Testis (tissue), 3 donors: ENCODE measurements around the gene SMAD3. TPM values are rescaled to one million over a fixed set of nuclear protein-coding genes. Genes with fewer than 3 reads are reported as not detected.

Experiments
- DNase-seq: peaks from one replicate; pipeline ENCODE4 v3.0.0-alpha.2; 2019
- H3K27ac ChIP-seq, 2 donors: fragments of 200-600 bp; sonication (generic); one replicate each; pipeline ENCODE4 v1.5.1; 2019
- H3K27me3 ChIP-seq: fragments of 200-600 bp; sonication (generic); one replicate; pipeline ENCODE4 v1.5.1; 2019
- H3K36me3 ChIP-seq: fragments of 200-600 bp; sonication (generic); one replicate; pipeline ENCODE4 v1.5.1; 2017; ENCODE audit warnings: low read depth; ENCODE audit errors: missing control alignments
- H3K4me1 ChIP-seq: fragments of 200-600 bp; sonication (generic); one replicate; pipeline ENCODE4 v1.5.1; 2019
- H3K4me3 ChIP-seq, 2 donors: fragments of 200-600 bp; sonication (generic); one replicate each; pipeline ENCODE4 v1.5.1; 2017 to 2019
- H3K9me3 ChIP-seq: fragments of 200-600 bp; sonication (generic); one replicate; pipeline ENCODE4 v1.5.1; 2017
- POLR2A ChIP-seq: fragments of 450-650 bp; IDR thresholded peaks from one replicate; pipeline ENCODE4 v1.6.1; 2017; ENCODE audit warnings: antibody characterized with exemption, mild to moderate bottlenecking, moderate library complexity
- WGBS, 2 donors: methylation state at CpG; one replicate each; pipeline ENCODE4 v1.1.5; 2018; 5-methylcytosine and 5-hydroxymethylcytosine counted together
- intact Hi-C: fragments of 100-400 bp; cut with DNase I; formaldehyde crosslinking; loops from one replicate; pipeline ENCODE4 v1.15.1; 2023; ENCODE audit warnings: low total_unique reads
- polyA plus RNA-seq: library from polyadenylated mRNA; stranded (reverse); fragments of 350-450 nt; fragmentation: Illumina TruSeq; extraction: RNeasy Lipid Tissue Mini Kit (QIAGEN cat#74804); gene quantifications from one replicate; pipeline ENCODE4 v1.2.3, GENCODE V29; 2014; ENCODE audit warnings: low read depth, low replicate concordance; ENCODE audit not compliant: insufficient read depth
- total RNA-seq, 2 donors: library from RNA; depleted of rRNA; stranded (reverse); fragments of >200 nt; gene quantifications; one replicate each; pipeline ENCODE4 v1.2.3, GENCODE V29; 2016
- TF ChIP-seq, protein P1 (sequence below), 3 experiments: fragments of 450-650 bp in 2 of 3; fragments of 200-600 bp in 1 of 3; sonication (generic) in 1 of 3; IDR thresholded peaks; one replicate each; pipeline ENCODE4 v1.5.1; 2016 to 2019; ENCODE audit warnings: antibody characterized with exemption in 3 of 3, mild to moderate bottlenecking in 2 of 3, moderate library complexity in 1 of 3

The SMAD3 gene
- total and polyA plus RNA-seq, 3 donors from 2014 or later, result 11.4 to 31.6 (median 18.7) TPM

DNA sequence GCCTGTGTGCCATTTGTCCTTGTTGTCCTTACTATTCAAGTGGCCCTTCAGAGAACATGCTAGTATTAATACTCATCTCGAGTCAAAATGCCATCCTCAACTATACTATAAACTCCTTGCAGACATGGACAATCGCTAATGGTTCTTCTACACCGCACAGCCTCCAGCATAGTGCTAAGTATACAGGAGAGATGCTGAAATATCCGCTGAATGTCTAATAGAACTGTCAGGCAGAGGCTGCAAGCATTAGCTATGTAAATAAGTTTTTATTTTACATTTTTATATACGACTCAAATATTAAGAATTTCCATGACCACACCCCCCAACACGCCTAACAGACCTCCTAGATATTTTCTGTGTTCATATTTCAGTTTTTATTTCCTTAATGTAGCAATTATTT, 149.7 kb downstream of the SMAD3 start:
- no peaks in the 10 kb centered on the region for H3K9me3 ChIP-seq
- H3K27me3 ChIP-seq, result no peaks in the 10 kb centered on the region
- WGBS, 2 donors, result 90 to 91% methylated on average over 6 of the region's 6 CpGs
- H3K4me1 ChIP-seq, result no peaks in the 10 kb centered on the region
- no peak overlapping the region for H3K27ac ChIP-seq
- TF ChIP-seq POLR2A, result no peak
- TF ChIP-seq, protein P1, sequence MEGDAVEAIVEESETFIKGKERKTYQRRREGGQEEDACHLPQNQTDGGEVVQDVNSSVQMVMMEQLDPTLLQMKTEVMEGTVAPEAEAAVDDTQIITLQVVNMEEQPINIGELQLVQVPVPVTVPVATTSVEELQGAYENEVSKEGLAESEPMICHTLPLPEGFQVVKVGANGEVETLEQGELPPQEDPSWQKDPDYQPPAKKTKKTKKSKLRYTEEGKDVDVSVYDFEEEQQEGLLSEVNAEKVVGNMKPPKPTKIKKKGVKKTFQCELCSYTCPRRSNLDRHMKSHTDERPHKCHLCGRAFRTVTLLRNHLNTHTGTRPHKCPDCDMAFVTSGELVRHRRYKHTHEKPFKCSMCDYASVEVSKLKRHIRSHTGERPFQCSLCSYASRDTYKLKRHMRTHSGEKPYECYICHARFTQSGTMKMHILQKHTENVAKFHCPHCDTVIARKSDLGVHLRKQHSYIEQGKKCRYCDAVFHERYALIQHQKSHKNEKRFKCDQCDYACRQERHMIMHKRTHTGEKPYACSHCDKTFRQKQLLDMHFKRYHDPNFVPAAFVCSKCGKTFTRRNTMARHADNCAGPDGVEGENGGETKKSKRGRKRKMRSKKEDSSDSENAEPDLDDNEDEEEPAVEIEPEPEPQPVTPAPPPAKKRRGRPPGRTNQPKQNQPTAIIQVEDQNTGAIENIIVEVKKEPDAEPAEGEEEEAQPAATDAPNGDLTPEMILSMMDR (IDR thresholded peaks at IDR 0.05), result no peak
- no peak for DNase-seq
- H3K4me3 ChIP-seq, result no peak overlapping the region
- intact Hi-C loops, result no loop called here
- no peaks in the 10 kb centered on the region for H3K36me3 ChIP-seq

DNA sequence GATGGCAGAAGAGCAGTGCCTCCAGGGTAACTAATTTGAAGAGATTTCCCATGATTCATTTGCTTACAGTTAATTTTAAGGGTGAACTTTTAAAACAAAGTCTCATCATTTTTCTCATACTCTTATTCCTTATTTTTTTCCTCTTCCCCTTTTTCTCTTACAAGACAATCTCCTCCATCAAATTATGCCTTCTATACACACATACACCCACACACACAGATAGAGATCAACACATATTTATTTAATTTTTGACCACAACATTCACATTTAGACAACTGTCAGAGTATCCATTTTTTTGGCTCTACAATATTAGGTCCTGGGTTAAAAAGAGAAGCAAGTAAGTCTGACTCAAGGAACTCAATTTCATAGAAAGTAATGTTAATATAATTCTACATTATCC, 151.5 kb downstream of the SMAD3 start:
- Histone ChIP-seq H3K27me3 (no peaks in the 10 kb centered on the region), H3K4me1 (no peaks in the 10 kb centered on the region)

DNA sequence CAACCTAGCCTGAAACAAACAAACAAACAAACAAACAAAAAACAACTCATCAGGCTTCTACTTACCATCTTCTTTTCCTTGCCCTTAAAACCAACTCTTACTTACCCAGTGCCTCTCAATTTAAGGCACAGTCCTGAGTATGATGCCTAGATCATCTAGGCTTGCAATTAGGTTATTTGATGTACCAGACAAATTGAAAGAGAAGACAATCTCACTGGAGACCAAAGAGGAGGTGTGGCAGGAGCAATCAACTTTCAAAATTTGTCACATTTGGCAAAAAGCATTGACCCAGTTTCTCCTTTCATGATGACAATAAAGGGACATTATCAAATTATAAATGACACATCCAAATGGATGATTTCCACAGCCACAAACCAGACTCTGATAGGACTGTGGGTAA, 153.0 kb downstream of the SMAD3 start:
- Histone ChIP-seq H3K27ac (no peak overlapping the region), H3K4me1 (no peaks in the 10 kb centered on the region), H3K36me3 (no peaks in the 10 kb centered on the region), H3K4me3 (no peak overlapping the region), H3K9me3 (no peaks in the 10 kb centered on the region), H3K27me3 (no peaks in the 10 kb centered on the region)
- no peak for DNase-seq
- TF ChIP-seq, protein P1 (IDR thresholded peaks at IDR 0.05), result no peak
- no peak for TF ChIP-seq POLR2A
- intact Hi-C loops, result no loop called here

More for the DNA sequence above, 151.5 kb downstream of the SMAD3 start:
- Histone ChIP-seq H3K36me3 (no peaks in the 10 kb centered on the region), H3K27ac (no peak overlapping the region), H3K4me3 (no peak overlapping the region), H3K9me3 (no peaks in the 10 kb centered on the region)
- TF ChIP-seq, protein P1 (IDR thresholded peaks at IDR 0.05), result no peak
- no peak for TF ChIP-seq POLR2A
- no peak for DNase-seq
- intact Hi-C loops, result no loop called here

DNA sequence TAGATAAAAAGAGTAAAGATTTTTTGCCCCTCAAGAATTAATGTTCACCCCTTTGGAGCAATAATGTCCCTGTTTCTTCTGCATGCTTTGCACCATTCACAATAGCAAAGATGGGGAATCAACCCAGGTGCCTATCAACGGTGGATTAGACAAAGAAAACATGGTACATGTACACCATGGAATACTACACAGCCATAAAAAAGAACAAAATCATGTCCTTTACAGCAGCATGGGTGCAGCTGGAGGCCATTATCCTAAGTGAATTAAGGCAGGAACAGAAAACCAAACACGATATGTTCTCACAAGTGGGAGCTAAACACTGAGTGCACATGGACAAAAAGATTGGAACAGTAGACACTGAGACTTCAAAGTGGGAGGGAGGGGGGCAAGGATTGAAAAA, 153.9 kb downstream of the SMAD3 start:
- intact Hi-C loops, result no loop called here
- DNase-seq, result no peak
- H3K9me3 ChIP-seq, result no peaks in the 10 kb centered on the region
- H3K27ac ChIP-seq, result no peak overlapping the region
- no peaks in the 10 kb centered on the region for H3K4me1 ChIP-seq
- H3K27me3 ChIP-seq, result no peaks in the 10 kb centered on the region
- no peak overlapping the region for H3K4me3 ChIP-seq
- TF ChIP-seq, protein P1 (IDR thresholded peaks at IDR 0.05), result no peak
- no peak for TF ChIP-seq POLR2A
- WGBS, 2 donors, result 96 to 98% methylated on average over 2 of the region's 2 CpGs
- H3K36me3 ChIP-seq, result no peaks in the 10 kb centered on the region

DNA sequence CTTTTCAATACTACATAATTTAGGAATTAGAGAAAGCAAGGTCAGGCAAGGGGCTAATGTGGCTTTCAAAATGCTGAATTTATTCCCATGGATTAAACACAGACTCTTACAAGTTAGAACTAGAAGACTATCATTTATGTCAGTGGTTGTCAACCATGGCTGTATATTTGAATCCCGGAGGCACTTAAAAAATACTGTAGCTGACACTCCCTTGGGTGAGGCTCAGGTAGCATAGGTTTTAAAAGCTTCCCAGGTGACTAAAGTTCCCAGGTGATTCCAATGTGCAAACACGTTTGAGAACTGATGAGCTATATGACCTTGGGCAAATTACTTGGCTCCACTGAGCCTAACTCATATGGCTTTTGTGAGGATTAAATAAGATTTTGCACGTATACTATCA, 159.5 kb downstream of the SMAD3 start:
- Histone ChIP-seq H3K36me3 (no peaks in the 10 kb centered on the region), H3K27me3 (no peaks in the 10 kb centered on the region), H3K27ac (no peak overlapping the region), H3K9me3 (no peaks in the 10 kb centered on the region), H3K4me1 (no peaks in the 10 kb centered on the region), H3K4me3 (no peak overlapping the region)
- intact Hi-C loops, result no loop called here
- TF ChIP-seq POLR2A, result no peak
- TF ChIP-seq, protein P1 (IDR thresholded peaks at IDR 0.05), result no peak
- DNase-seq, result no peak
- 84 to 91% methylated on average over 3 of the region's 3 CpGs for WGBS, 2 donors
